ENCODE measurements around the gene KRTAP10-9.
"Not testable (repeated sequence)": the region's sequence is repeated elsewhere in the genome, so short reads cannot be mapped to it uniquely, and the experiment has no call there.

KRTAP10-9 gene

DNA sequence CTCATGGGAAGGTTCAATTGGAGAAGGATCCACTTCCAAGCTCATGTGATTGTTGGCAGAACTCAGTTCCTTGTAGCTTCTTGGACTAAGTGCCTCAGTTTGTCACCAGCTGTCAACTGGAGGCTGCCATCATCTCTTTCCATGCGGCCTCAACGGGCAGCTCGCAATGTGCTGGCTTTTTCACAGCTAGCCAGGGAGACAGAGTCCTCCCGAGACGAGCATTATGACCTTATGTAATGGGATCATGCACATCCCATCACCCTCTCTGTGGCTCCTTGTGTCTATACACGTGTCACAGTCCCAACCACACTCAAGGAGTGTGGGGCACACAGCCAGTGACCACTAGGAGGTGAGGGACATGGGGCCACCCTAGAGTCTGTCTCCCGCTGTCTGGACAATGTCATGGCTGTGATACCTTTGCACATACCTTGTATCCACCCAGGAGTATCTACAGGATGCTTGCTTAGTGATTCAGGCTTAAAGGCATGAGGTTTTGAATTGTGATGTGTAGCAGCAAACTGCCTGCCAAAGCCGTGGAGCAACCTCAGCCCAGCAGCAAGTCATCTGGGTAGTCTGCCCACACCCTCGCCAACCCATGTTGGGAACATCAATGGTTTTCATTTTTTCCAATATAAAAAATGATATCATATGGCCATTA lies 30.7 kb upstream of the KRTAP10-9 start:
- Histone ChIP-seq H3K27ac (ENCODE audit: low read depth, low read length) (no peak overlapping the region), H3K36me3 (ENCODE audit: insufficient read depth, low read length) (no peaks in the 10 kb centered on the region), H3K27me3 (ENCODE audit: insufficient read depth, low read length) (peaks cover 80% of the 10 kb centered on the region), H2AFZ (ENCODE audit: low read length, unreplicated experiment) (no peak overlapping the region), H3K79me2 (ENCODE audit: control insufficient read depth, insufficient read depth, low read length, unreplicated experiment) (no peaks in the 10 kb centered on the region), H3K4me1 (ENCODE audit: control insufficient read depth, insufficient read depth, low read length, unreplicated experiment) (no peaks in the 10 kb centered on the region), H3K4me3 (ENCODE audit: low read depth, low read length) (no peak overlapping the region)

- no peak overlapping the region for H3K27ac ChIP-seq (ENCODE audit: low read depth, low read length)
- no peaks in the 10 kb centered on the region for H3K36me3 ChIP-seq (ENCODE audit: insufficient read depth, low read length)
- peaks cover 83% of the 10 kb centered on the region for H3K27me3 ChIP-seq (ENCODE audit: insufficient read depth, low read length)
- H2AFZ ChIP-seq (ENCODE audit: low read length, unreplicated experiment) = no peak overlapping the region
- no peak overlapping the region for H3K4me3 ChIP-seq (ENCODE audit: low read depth, low read length)
- H3K4me1 ChIP-seq (ENCODE audit: control insufficient read depth, insufficient read depth, low read length, unreplicated experiment) = no peaks in the 10 kb centered on the region
- no peaks in the 10 kb centered on the region for H3K79me2 ChIP-seq (ENCODE audit: control insufficient read depth, insufficient read depth, low read length, unreplicated experiment)
Observed at GRCh38 chr21:44598061-44598460, 28.8 kb upstream of the KRTAP10-9 start.

DNA sequence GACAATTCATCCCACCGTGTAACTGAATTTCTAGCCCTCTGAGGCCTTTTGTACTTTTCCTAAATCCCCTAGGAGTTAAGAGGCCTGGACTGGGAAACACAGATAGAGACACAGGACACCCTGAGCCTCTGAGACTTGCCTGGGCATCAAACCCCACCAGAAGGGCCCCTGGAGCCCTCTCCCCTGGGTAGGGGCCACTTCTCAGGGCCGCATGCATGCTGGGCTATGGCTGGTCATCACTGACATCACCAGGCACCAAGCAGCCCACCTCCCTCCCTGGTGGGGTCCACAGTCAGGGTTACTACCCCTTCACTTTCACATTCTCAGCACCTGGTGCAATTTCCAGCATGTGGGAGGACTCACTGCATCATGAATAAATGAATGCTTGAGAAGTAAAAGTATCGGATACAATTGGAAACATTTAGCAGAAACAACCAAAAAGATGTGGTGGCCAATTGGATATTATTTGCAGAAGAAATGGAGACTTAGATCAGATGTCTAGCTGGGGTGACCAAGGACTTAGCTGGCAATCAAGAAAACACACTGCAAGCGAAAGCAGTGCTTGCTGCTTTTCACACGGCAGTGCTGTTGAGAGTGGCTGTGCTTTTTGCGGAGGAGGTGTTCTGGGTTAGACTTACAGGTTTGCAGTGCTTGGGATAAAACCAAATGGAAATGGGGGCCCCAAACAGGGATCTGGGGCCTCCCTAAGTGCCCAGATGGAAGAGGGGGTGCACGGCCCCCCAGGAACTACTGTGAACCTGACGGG lies 27.4 kb upstream of the KRTAP10-9 start:
- H3K79me2 ChIP-seq (ENCODE audit: control insufficient read depth, insufficient read depth, low read length, unreplicated experiment) = no peaks in the 10 kb centered on the region
- no peak overlapping the region for H2AFZ ChIP-seq (ENCODE audit: low read length, unreplicated experiment)
- no peaks in the 10 kb centered on the region for H3K4me1 ChIP-seq (ENCODE audit: control insufficient read depth, insufficient read depth, low read length, unreplicated experiment)
- no peak overlapping the region for H3K4me3 ChIP-seq (ENCODE audit: low read depth, low read length)
- no peaks in the 10 kb centered on the region for H3K36me3 ChIP-seq (ENCODE audit: insufficient read depth, low read length)
- H3K27ac ChIP-seq (ENCODE audit: low read depth, low read length) = no peak overlapping the region
- H3K27me3 ChIP-seq (ENCODE audit: insufficient read depth, low read length) = peaks cover 76% of the 10 kb centered on the region

DNA sequence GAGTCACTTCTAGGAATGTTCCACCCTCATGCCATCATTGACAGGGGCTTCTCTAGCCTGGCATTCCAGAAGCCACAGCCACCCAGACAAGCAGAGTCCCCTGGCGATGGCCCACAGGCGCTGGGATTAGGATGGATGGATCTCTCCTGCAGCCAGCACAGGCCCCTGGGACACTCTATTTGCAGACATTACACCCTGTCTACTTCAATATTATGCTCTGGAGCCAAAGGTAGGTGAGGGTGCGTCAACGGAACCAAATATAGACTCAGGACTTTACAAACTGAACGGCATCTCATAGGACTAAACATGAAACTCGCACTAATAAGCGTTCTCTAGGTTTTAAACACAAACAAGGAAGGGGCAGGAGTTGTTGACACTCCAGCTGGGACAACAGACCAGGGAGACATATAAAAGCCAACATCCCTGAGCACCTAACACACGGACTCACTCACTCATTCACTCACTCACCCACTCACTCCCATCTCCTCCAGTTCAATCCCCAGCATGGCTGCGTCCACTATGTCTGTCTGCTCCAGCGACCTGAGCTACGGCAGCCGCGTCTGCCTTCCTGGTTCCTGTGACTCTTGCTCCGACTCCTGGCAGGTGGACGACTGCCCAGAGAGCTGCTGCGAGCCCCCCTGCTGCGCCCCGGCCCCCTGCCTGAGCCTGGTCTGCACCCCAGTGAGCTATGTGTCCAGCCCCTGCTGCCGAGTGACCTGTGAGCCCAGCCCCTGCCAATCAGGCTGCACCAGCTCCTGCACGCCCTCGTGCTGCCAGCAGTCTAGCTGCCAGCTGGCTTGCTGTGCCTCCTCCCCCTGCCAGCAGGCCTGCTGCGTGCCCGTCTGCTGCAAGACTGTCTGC lies 26.5 kb upstream of the KRTAP10-9 start, which contains the start of gene KRTAP10-7:
TSS of gene KRTAP10-7 (plus strand) at position 480 of the 861 bp plus-strand sequence. CDS start at position 505, 25 bp downstream.
- peaks cover 78% of the 10 kb centered on the region for H3K27me3 ChIP-seq (ENCODE audit: insufficient read depth, low read length)
- not testable (repeated sequence) for H2AFZ ChIP-seq (ENCODE audit: low read length, unreplicated experiment); H3K4me1 ChIP-seq (ENCODE audit: control insufficient read depth, insufficient read depth, low read length, unreplicated experiment); H3K4me3 ChIP-seq (ENCODE audit: low read depth, low read length); H3K27ac ChIP-seq (ENCODE audit: low read depth, low read length); H3K36me3 ChIP-seq (ENCODE audit: insufficient read depth, low read length); H3K79me2 ChIP-seq (ENCODE audit: control insufficient read depth, insufficient read depth, low read length, unreplicated experiment)

DNA sequence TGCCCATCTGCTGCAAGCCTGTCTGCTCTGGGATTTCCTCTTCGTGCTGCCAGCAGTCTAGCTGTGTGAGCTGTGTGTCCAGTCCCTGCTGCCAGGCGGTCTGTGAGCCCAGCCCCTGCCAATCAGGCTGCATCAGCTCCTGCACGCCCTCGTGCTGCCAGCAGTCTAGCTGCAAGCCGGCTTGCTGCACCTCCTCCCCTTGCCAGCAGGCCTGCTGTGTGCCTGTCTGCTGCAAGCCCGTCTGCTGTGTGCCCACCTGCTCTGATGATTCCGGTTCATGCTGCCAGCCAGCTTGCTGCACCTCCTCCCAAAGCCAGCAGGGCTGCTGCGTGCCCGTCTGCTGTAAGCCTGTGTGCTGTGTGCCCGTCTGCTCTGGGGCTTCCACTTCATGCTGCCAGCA lies 25.8 kb upstream of the KRTAP10-9 start:
- not testable (repeated sequence) for H3K36me3 ChIP-seq (ENCODE audit: insufficient read depth, low read length); H3K4me3 ChIP-seq (ENCODE audit: low read depth, low read length); H3K79me2 ChIP-seq (ENCODE audit: control insufficient read depth, insufficient read depth, low read length, unreplicated experiment); H2AFZ ChIP-seq (ENCODE audit: low read length, unreplicated experiment); H3K27ac ChIP-seq (ENCODE audit: low read depth, low read length); H3K4me1 ChIP-seq (ENCODE audit: control insufficient read depth, insufficient read depth, low read length, unreplicated experiment)
- peaks cover 76% of the 10 kb centered on the region for H3K27me3 ChIP-seq (ENCODE audit: insufficient read depth, low read length)

DNA sequence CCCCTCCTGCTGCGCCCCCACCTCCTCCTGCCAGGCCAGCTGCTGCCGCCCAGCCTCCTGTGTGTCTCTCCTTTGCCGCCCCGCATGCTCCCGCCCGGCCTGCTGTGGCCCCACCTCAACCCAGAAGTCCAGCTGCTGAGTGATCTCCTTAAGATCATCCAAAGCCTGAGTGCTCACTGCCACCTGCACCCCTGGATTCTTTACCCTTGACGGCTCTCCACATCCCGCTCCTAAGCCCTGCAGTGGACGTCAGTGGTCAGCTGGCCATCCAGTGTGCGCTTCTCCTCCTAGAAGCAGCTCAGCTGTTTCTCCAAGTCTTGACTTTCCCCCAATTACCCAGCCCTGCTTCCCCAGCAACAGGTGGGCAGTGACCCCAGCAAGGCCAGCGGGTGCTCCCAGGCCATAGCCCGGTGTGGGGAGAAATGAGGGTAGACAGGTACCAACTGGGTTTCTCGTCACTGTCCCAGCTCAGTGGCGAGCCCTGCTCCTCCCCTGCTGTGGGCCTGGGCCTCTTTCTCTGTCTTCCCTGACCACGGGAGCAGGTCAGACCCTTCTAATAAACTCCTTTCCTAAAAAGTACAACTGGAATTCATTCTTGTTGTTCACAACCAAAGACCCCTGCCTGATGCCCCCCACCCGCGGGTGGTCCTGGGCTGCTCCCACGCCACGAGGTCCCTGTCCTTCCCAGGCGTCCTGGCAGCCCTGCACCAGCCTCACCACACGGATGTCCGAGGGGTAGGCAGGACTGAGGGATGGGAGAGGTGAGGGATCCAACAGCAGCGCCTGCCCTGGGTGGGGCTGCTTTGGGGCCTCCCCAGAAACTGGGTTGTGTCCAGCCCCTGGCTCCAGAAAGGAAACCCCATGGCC lies 25.1 kb upstream of the KRTAP10-9 start:
- Histone ChIP-seq H3K27me3 (ENCODE audit: insufficient read depth, low read length) (peaks cover 75% of the 10 kb centered on the region), H3K27ac (ENCODE audit: low read depth, low read length) (no peak overlapping the region), H3K4me1 (ENCODE audit: control insufficient read depth, insufficient read depth, low read length, unreplicated experiment) (no peaks in the 10 kb centered on the region), H2AFZ (ENCODE audit: low read length, unreplicated experiment) (no peak overlapping the region), H3K4me3 (ENCODE audit: low read depth, low read length) (no peak overlapping the region), H3K36me3 (ENCODE audit: insufficient read depth, low read length) (no peaks in the 10 kb centered on the region), H3K79me2 (ENCODE audit: control insufficient read depth, insufficient read depth, low read length, unreplicated experiment) (no peaks in the 10 kb centered on the region)

GRCh38 chr21:44602463-44602850 lies 24.4 kb upstream of the KRTAP10-9 start:
- H3K4me3 ChIP-seq (ENCODE audit: low read depth, low read length) = no peak overlapping the region
- H3K79me2 ChIP-seq (ENCODE audit: control insufficient read depth, insufficient read depth, low read length, unreplicated experiment) = no peaks in the 10 kb centered on the region
- no peaks in the 10 kb centered on the region for H3K36me3 ChIP-seq (ENCODE audit: insufficient read depth, low read length)
- peaks cover 71% of the 10 kb centered on the region for H3K27me3 ChIP-seq (ENCODE audit: insufficient read depth, low read length)
- no peak overlapping the region for H2AFZ ChIP-seq (ENCODE audit: low read length, unreplicated experiment)
- no peak overlapping the region for H3K27ac ChIP-seq (ENCODE audit: low read depth, low read length)
- H3K4me1 ChIP-seq (ENCODE audit: control insufficient read depth, insufficient read depth, low read length, unreplicated experiment) = no peaks in the 10 kb centered on the region

GRCh38 chr21:44603109-44603875 lies 23.6 kb upstream of the KRTAP10-9 start:
- Histone ChIP-seq H3K27ac (ENCODE audit: low read depth, low read length) (no peak overlapping the region), H3K36me3 (ENCODE audit: insufficient read depth, low read length) (no peaks in the 10 kb centered on the region), H3K79me2 (ENCODE audit: control insufficient read depth, insufficient read depth, low read length, unreplicated experiment) (no peaks in the 10 kb centered on the region), H3K4me3 (ENCODE audit: low read depth, low read length) (no peak overlapping the region), H3K27me3 (ENCODE audit: insufficient read depth, low read length) (peaks cover 62% of the 10 kb centered on the region), H2AFZ (ENCODE audit: low read length, unreplicated experiment) (no peak overlapping the region), H3K4me1 (ENCODE audit: control insufficient read depth, insufficient read depth, low read length, unreplicated experiment) (no peaks in the 10 kb centered on the region)

- H3K36me3 ChIP-seq (ENCODE audit: insufficient read depth, low read length) = no peaks in the 10 kb centered on the region
- no peak overlapping the region for H2AFZ ChIP-seq (ENCODE audit: low read length, unreplicated experiment)
Observed at GRCh38 chr21:44603911-44604310, 23.0 kb upstream of the KRTAP10-9 start.

More at GRCh38 chr21:44603911-44604310, 23.0 kb upstream of the KRTAP10-9 start:
- Histone ChIP-seq H3K27me3 (ENCODE audit: insufficient read depth, low read length) (peaks cover 56% of the 10 kb centered on the region), H3K4me1 (ENCODE audit: control insufficient read depth, insufficient read depth, low read length, unreplicated experiment) (no peaks in the 10 kb centered on the region), H3K79me2 (ENCODE audit: control insufficient read depth, insufficient read depth, low read length, unreplicated experiment) (no peaks in the 10 kb centered on the region), H3K27ac (ENCODE audit: low read depth, low read length) (no peak overlapping the region), H3K4me3 (ENCODE audit: low read depth, low read length) (no peak overlapping the region)
